Panc1 (cell line): ENCODE results near the gene DEK. TPM values are rescaled to one million over a fixed set of nuclear protein-coding genes. Genes with fewer than 3 reads are reported as not detected.
A peak's percentile ranks its signal among the peaks of the same experiment; 100 is the strongest.

ENCODE experiments used
- ATAC-seq: fragments of 200-7000 bp; cut with Tn5 transposase; 2 replicates; pipeline ENCODE4 v1.9.1; 2020; ENCODE audit warnings: mild to moderate bottlenecking, moderate library complexity
- BruUV-seq: library from RNA; stranded (reverse); fragments of 400-500 nt; replicated peaks from 2 replicates; lab custom pipeline; 2021; lab: Mats Ljungman, UMichigan
- CTCF ChIA-PET: fragments of 300-600 bp; sonication (Branson Sonifier 250); formaldehyde crosslinking; loops from one replicate; lab custom pipeline; 2022; ENCODE audit warnings: antibody characterized with exemption; lab: Charles Lee
- POLR2A ChIA-PET: fragments of 300-600 bp; sonication (Branson Sonifier 250); formaldehyde crosslinking; loops from one replicate; lab custom pipeline; 2022; ENCODE audit warnings: antibody characterized with exemption; lab: Charles Lee
- DNase-seq: peaks from one replicate; pipeline ENCODE4 v3.0.0-alpha.2; 2010; ENCODE audit warnings: low read depth, low spot score
- H3K27ac ChIP-seq: 2 replicates; pipeline ENCODE4 v1.5.1; 2011; ENCODE audit warnings: mild to moderate bottlenecking, low read length, inconsistent platforms
- H3K27me3 ChIP-seq: fragments of 200-500 bp; sonication (Bioruptor generic); 2 replicates; pipeline ENCODE4 v1.6.0; 2014; ENCODE audit warnings: low read length, inconsistent platforms; ENCODE audit not compliant: control insufficient read depth, insufficient read depth
- H3K36me3 ChIP-seq: fragments of 200-500 bp; sonication (Bioruptor generic); 2 replicates; pipeline ENCODE4 v1.5.1; 2014; ENCODE audit warnings: inconsistent platforms, mild to moderate bottlenecking, low read length, moderate library complexity; ENCODE audit not compliant: control insufficient read depth, insufficient read depth
- H3K4me1 ChIP-seq: 2 replicates; pipeline ENCODE4 v1.5.1; 2011; ENCODE audit warnings: inconsistent platforms, mild to moderate bottlenecking, low read length, moderate library complexity; ENCODE audit not compliant: control insufficient read depth, insufficient read depth
- H3K4me3 ChIP-seq, 2 experiments: 2 replicates each; pipeline ENCODE4 v1.5.1; 2011 to 2012; ENCODE audit warnings: low read depth in 2 of 2, low read length in 2 of 2, mild to moderate bottlenecking in 2 of 2, inconsistent platforms in 1 of 2, moderate library complexity in 1 of 2
- H3K9me3 ChIP-seq: fragments of 200-500 bp; sonication (Bioruptor generic); 2 replicates; pipeline ENCODE4 v1.5.1; 2014; ENCODE audit warnings: low read depth, mild to moderate bottlenecking, inconsistent platforms, low read length, moderate library complexity; ENCODE audit not compliant: control insufficient read depth, insufficient read depth
- POLR2AphosphoS5 ChIP-seq: IDR thresholded peaks from 2 replicates; pipeline ENCODE4 v1.6.1; 2012; ENCODE audit warnings: mild to moderate bottlenecking, low read depth, low read length, moderate library complexity
- SIN3A ChIP-seq: IDR thresholded peaks from 2 replicates; pipeline ENCODE4 v1.6.1; 2012; ENCODE audit warnings: low read depth, mild to moderate bottlenecking, low read length, moderate library complexity, borderline replicate concordance; ENCODE audit not compliant: insufficient read depth
- TCF7L2 ChIP-seq: IDR thresholded peaks from 2 replicates; pipeline ENCODE4 v1.6.1; 2011; ENCODE audit warnings: mild to moderate bottlenecking, low read depth, low read length, inconsistent platforms
- in situ Hi-C: cut with HindIII; loops from 2 replicates; pipeline ENCODE4 v1.10.0; 2016; ENCODE audit warnings: low sequenced_read_pairs, low pct_unique_long_range_greater_than_20kb
- intact Hi-C: fragments of 100-400 bp; cut with micrococcal nuclease; formaldehyde crosslinking; loops from one replicate; pipeline ENCODE4 v1.10.0; 2022; ENCODE audit not compliant: unreplicated experiment
- total RNA-seq: library from RNA; stranded (reverse); gene quantifications from one replicate; pipeline ENCODE4 v1.2.1, GENCODE V29; 2021; ENCODE audit not compliant: unreplicated experiment
- TF ChIP-seq, protein P1 (sequence below): fragments of 450-650 bp; IDR thresholded peaks from 2 replicates; pipeline ENCODE4 v1.5.1; 2017; ENCODE audit warnings: mild to moderate bottlenecking
- TF ChIP-seq, protein P2 (sequence below), 2 experiments: IDR thresholded peaks; 2 replicates each; pipeline ENCODE4 v1.6.1; 2011 to 2012; ENCODE audit warnings: low read depth in 2 of 2, control low read depth in 1 of 2, low read length in 1 of 2, mild to moderate bottlenecking in 1 of 2, moderate library complexity in 1 of 2; ENCODE audit not compliant: insufficient read depth in 1 of 2

Gene DEK
- total RNA-seq, 1 experiment from 2014 or later = 177 TPM

GRCh38 chr6:18249271-18249670, 15.1 kb downstream of the DEK start:
- TF ChIP-seq, protein P1, sequence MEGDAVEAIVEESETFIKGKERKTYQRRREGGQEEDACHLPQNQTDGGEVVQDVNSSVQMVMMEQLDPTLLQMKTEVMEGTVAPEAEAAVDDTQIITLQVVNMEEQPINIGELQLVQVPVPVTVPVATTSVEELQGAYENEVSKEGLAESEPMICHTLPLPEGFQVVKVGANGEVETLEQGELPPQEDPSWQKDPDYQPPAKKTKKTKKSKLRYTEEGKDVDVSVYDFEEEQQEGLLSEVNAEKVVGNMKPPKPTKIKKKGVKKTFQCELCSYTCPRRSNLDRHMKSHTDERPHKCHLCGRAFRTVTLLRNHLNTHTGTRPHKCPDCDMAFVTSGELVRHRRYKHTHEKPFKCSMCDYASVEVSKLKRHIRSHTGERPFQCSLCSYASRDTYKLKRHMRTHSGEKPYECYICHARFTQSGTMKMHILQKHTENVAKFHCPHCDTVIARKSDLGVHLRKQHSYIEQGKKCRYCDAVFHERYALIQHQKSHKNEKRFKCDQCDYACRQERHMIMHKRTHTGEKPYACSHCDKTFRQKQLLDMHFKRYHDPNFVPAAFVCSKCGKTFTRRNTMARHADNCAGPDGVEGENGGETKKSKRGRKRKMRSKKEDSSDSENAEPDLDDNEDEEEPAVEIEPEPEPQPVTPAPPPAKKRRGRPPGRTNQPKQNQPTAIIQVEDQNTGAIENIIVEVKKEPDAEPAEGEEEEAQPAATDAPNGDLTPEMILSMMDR = no peak
- TF ChIP-seq SIN3A = no peak
- TF ChIP-seq POLR2AphosphoS5 = no peak
- TF ChIP-seq TCF7L2 = no peak
- TF ChIP-seq, protein P2, sequence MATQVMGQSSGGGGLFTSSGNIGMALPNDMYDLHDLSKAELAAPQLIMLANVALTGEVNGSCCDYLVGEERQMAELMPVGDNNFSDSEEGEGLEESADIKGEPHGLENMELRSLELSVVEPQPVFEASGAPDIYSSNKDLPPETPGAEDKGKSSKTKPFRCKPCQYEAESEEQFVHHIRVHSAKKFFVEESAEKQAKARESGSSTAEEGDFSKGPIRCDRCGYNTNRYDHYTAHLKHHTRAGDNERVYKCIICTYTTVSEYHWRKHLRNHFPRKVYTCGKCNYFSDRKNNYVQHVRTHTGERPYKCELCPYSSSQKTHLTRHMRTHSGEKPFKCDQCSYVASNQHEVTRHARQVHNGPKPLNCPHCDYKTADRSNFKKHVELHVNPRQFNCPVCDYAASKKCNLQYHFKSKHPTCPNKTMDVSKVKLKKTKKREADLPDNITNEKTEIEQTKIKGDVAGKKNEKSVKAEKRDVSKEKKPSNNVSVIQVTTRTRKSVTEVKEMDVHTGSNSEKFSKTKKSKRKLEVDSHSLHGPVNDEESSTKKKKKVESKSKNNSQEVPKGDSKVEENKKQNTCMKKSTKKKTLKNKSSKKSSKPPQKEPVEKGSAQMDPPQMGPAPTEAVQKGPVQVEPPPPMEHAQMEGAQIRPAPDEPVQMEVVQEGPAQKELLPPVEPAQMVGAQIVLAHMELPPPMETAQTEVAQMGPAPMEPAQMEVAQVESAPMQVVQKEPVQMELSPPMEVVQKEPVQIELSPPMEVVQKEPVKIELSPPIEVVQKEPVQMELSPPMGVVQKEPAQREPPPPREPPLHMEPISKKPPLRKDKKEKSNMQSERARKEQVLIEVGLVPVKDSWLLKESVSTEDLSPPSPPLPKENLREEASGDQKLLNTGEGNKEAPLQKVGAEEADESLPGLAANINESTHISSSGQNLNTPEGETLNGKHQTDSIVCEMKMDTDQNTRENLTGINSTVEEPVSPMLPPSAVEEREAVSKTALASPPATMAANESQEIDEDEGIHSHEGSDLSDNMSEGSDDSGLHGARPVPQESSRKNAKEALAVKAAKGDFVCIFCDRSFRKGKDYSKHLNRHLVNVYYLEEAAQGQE (IDR thresholded peaks at IDR 0.05; ENCODE audit: insufficient read depth in 1 of 2, low read depth in 2 of 2, low read length in 1 of 2) = no peak
- ChIA-PET CTCF (no interaction called here), POLR2A (no interaction called here)
- Histone ChIP-seq H3K27me3 (no peaks in the 10 kb centered on the region), H3K4me1 (no peaks in the 10 kb centered on the region), H3K4me3 (no peak overlapping the region), H3K36me3 (peaks cover 54% of the 10 kb centered on the region), H3K27ac (no peak overlapping the region), H3K9me3 (no peaks in the 10 kb centered on the region)
- DNase-seq (no peak), ATAC-seq (no peak)
- intact Hi-C loops (no loop called here), in situ Hi-C loops (no loop called here)
- TSS peak; percentile 4 for BruUV-seq

DNA sequence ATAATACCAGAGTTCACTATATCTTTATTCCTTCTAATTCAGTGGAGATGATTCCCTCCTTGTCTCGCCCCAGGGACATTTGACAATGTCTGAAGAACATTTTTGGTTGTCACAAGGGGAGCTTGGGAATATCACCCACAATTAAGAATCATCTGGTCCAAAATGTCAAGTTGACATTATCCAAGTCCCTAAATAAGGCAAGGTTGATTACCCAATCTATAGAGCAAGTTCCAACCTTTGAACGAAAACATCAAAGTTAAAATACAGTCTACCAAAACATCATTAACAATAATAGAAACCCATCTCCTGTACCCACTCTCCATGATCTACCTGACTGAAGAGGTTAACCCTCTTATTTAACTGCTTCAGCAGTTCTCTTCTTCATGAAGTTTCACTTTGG, 15.6 kb downstream of the DEK start:
- ChIA-PET CTCF (no interaction called here), POLR2A (interaction anchor here (0.6 kb wide), 1 partner anchor 10 kb away, joined by 11 read pairs; no protein-coding TSS in a partner anchor)
- in situ Hi-C loops = no loop called here
- no TSS peak for BruUV-seq
- no peak for ATAC-seq
- TF ChIP-seq TCF7L2 = no peak
- Histone ChIP-seq H3K27me3 (no peaks in the 10 kb centered on the region), H3K27ac (no peak overlapping the region), H3K36me3 (peaks cover 57% of the 10 kb centered on the region), H3K4me1 (no peaks in the 10 kb centered on the region), H3K9me3 (no peaks in the 10 kb centered on the region), H3K4me3 (no peak overlapping the region)
- DNase-seq = no peak
- intact Hi-C loops = no loop called here

DNA sequence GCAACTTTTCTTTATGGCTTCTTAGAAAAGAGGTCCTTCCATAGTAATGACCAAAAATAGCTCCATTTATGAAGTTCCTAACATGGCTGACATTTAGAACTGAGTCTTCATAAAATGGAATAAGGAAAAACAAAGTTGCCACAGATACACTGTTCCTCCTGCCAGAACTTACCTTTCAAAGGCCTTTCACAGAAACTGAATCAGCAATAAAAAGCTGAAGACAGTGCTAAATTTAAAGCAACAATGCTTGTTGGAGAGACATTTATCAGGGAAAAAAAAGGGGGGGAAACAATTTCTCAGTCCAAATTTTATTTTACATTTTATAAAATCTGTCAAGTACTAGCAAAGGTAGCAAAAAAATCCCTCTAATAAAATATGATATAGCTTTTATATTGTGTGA, 17.3 kb downstream of the DEK start:
- ATAC-seq (no peak), DNase-seq (no peak)
- intact Hi-C loops = no loop called here
- TSS peak; percentile 21 for BruUV-seq
- no peaks in the 10 kb centered on the region for H3K9me3 ChIP-seq
- in situ Hi-C loops = no loop called here
- CTCF ChIA-PET = no interaction called here
- POLR2A ChIA-PET = no interaction called here
- TF ChIP-seq POLR2AphosphoS5 = no peak
- peaks cover 66% of the 10 kb centered on the region for H3K36me3 ChIP-seq
- no peak overlapping the region for H3K4me3 ChIP-seq
- H3K27me3 ChIP-seq = no peaks in the 10 kb centered on the region
- no peak overlapping the region for H3K27ac ChIP-seq
- peaks cover 4% of the 10 kb centered on the region; the same call in 1 of the 2 replicates for H3K4me1 ChIP-seq
